ENCODE data around the gene UBTD1. TPM values are rescaled to one million over a fixed set of nuclear protein-coding genes. Genes with fewer than 3 reads are reported as not detected.

The UBTD1 gene
- total RNA-seq, 6 donors from 2014 or later: 40.6 to 93.1 (median 67.3) TPM

DNA sequence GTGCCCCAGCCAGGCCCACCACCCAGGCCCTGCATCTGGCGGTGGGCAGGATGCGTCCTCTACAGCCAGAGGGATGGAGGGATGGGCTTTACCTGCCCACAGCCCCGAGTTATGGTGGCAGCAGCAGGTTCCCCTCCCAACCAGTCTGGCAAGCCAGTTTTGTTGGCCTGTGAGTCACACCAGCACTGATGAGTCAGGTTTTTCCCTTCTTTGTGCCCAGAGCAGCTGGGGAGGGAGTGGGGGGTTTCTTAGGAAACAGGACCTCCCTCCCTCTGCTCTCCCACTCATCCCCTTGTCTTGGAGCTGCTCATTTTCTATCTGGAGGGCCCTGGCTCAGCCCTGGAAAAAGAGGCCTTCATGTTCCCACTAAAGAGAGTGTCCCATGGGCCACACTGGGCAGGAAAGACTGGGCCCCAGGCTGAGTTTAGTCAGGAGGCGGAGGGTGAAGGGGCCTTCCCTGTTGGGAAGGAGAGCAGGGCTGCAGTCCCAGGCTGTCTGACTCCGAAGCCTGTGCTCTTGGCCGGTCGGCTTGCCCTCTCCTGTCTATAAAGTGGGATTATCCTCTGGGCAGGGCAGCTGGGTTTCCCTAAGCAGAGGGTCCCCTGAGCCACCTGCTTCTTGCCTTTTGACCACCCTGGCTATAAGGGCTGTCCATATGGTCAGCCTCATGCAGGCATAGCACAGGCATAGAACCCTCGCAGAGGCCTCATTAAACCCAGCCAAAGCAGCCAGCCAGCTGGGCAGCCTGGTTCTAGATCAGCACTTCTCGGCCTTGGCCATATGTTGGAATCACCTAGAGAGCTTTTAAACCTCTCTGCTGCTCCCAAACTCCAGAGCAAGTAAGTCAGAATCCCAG, 43.7 kb downstream of the UBTD1 start:
- Histone ChIP-seq H3K27me3 (no peaks in the 10 kb centered on the region), H3K27ac (peak overlapping the region; percentile 70 to 86 (median 80)), H3K9me3 (no peaks in the 10 kb centered on the region), H3K36me3 (no peaks in the 10 kb centered on the region), H3K4me1 (peaks cover 25 to 56% (median 41%) of the 10 kb centered on the region in 4 donors), H3K4me3 (no peak overlapping the region)
- TF ChIP-seq POLR2A (IDR thresholded peaks at IDR 0.05) (no peak), POLR2AphosphoS5 (IDR thresholded peaks at IDR 0.05) (peak; percentile 12 to 31)
- peak in 1 of 2 donors; percentile 65 for DNase-seq
- ATAC-seq (ENCODE audit: low FRiP score in 2 of 2): peak; percentile 73 to 88
- 68 to 80% methylated on average over 8 of the region's 9 CpGs for WGBS, 2 donors

DNA sequence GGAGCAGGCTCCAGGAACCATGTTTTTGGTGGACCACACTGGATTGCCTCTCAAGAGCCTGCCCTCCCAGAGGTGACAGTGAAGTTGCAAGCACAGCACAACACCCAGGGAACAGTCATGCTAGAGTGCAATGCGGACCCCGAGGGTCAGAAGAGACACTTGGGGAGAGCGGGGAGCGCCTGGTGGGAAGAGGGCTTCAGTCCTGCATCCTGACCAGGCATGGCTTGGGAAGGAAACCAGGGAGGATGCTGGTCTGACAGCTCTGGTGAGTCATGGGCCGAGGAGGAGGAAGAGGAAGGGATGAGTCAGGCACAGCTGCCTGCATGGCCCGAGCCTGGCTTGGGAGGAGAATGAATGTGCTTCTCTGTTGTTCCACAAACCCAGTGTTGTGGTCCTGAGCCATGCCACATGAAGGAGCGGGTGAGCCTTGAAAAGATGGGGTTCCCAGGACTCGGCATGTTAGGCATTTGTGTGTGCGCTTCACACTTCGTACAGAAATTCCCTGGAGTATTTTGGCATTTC, 44.4 kb downstream of the UBTD1 start:
- DNase-seq: peak in 1 of 2 donors; percentile 88
- Histone ChIP-seq H3K4me1 (peaks cover 25 to 61% (median 41%) of the 10 kb centered on the region in 4 donors), H3K36me3 (no peaks in the 10 kb centered on the region), H3K27ac (peak overlapping the region; percentile 70 to 86 (median 80)), H3K27me3 (no peaks in the 10 kb centered on the region), H3K9me3 (no peaks in the 10 kb centered on the region), H3K4me3 (no peak overlapping the region)
- peak; percentile 82 to 94 for ATAC-seq (ENCODE audit: low FRiP score in 2 of 2)
- WGBS, 2 donors: 32 to 33% methylated on average over 9 to 10 of the region's 10 CpGs
- TF ChIP-seq EP300 (IDR thresholded peaks at IDR 0.05) (no peak), POLR2AphosphoS5 (IDR thresholded peaks at IDR 0.05) (peak; percentile 69 to 83)

DNA sequence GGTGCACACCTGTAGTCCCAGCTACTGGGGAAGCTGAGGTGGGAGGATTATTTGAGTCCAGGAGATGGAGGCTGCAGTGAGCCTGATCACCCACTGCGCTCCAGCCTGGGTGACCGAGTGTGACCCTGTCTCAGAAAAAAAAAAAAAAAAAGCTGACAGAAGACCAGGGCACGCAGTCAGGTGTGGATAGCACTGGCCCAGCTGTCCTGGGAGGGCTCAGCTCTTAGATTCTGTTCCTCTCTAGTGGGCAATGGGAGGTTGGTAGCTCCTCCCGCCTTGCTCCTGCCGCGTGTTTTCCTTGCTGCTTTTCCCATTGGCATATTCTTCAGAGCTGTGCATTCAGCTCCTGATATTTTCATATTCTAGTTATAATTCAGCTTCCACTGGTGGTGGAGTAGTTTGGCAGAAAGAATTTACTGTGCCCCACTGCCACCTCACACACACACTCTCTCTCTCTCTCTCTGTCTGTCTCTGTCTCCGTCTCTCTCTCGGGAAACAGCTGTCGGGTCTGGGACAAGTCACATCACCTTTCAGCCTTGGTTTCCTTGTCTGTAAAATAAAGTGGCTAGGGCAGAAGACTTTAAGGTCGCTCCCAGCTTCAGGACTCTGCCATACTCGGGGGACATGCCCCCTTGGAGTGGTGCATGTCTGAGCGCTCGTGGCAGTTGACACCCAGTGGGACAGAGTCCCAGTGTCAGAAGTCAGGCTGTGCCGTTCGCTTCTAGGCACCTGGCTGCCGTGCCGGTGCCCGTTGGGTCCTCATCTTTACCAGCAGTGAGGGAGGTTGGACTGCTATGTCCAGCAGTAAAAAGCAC, 47.9 kb downstream of the UBTD1 start:
- H3K4me3 ChIP-seq: no peak overlapping the region
- DNase-seq (no peak), ATAC-seq (ENCODE audit: low FRiP score in 2 of 2) (no peak)
- no peaks in the 10 kb centered on the region for H3K9me3 ChIP-seq
- peaks cover 25 to 50% (median 31%) of the 10 kb centered on the region in 4 donors for H3K4me1 ChIP-seq
- H3K36me3 ChIP-seq: no peaks in the 10 kb centered on the region
- H3K27ac ChIP-seq: no peak overlapping the region
- TF ChIP-seq POLR2A (IDR thresholded peaks at IDR 0.05) (no peak), POLR2AphosphoS5 (IDR thresholded peaks at IDR 0.05) (no peak), EP300 (IDR thresholded peaks at IDR 0.05) (no peak)
- TF ChIP-seq, protein P1, sequence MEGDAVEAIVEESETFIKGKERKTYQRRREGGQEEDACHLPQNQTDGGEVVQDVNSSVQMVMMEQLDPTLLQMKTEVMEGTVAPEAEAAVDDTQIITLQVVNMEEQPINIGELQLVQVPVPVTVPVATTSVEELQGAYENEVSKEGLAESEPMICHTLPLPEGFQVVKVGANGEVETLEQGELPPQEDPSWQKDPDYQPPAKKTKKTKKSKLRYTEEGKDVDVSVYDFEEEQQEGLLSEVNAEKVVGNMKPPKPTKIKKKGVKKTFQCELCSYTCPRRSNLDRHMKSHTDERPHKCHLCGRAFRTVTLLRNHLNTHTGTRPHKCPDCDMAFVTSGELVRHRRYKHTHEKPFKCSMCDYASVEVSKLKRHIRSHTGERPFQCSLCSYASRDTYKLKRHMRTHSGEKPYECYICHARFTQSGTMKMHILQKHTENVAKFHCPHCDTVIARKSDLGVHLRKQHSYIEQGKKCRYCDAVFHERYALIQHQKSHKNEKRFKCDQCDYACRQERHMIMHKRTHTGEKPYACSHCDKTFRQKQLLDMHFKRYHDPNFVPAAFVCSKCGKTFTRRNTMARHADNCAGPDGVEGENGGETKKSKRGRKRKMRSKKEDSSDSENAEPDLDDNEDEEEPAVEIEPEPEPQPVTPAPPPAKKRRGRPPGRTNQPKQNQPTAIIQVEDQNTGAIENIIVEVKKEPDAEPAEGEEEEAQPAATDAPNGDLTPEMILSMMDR (IDR thresholded peaks at IDR 0.05): no peak
- 84 to 85% methylated on average over 18 of the region's 18 CpGs for WGBS, 2 donors
- no peaks in the 10 kb centered on the region for H3K27me3 ChIP-seq

DNA sequence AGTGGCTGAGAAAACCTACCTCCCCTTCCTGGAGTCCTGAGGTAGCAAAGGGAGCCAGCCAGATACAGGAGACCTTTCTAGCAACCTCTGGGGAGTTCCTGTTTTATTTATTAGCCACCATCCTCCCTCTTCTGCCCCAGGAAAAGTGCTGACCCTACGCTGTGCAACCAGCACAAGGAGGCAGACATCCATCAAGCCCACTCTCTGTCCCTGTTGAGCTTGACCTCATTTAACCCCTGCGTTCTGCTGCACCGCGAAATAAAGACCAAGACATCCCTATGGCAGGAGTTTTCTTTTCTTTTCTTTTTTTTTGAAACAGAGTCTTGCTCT, 48.5 kb downstream of the UBTD1 start:
- WGBS, 2 donors: 72 to 75% methylated on average over 4 of the region's 4 CpGs
- H3K27ac ChIP-seq: no peak overlapping the region
- TF ChIP-seq, protein P1 (IDR thresholded peaks at IDR 0.05): no peak
- TF ChIP-seq EP300 (IDR thresholded peaks at IDR 0.05) (no peak), POLR2A (IDR thresholded peaks at IDR 0.05) (no peak), POLR2AphosphoS5 (IDR thresholded peaks at IDR 0.05) (no peak)

DNA sequence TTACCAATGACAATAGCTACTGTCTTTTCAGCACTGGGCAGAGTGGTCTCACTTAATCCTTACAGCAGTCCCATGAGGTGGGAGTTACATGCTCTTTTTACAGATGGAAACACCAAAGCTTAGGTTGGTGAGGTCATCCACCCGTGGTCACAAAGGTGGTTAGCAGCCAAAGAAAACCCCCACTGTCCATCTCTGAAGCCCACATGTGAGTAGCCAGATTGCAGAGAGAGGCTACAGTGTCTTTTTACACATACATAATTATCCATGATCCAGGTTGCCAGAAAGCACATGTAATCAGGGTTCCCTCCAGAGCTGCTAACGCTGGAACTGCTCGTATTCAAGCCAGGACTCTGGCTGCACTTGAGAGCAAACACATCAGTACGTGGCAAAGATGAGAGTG, 49.2 kb downstream of the UBTD1 start:
- Histone ChIP-seq H3K9me3 (no peaks in the 10 kb centered on the region), H3K36me3 (no peaks in the 10 kb centered on the region), H3K27me3 (no peaks in the 10 kb centered on the region), H3K27ac (no peak overlapping the region), H3K4me3 (no peak overlapping the region), H3K4me1 (peaks cover 13 to 37% (median 19%) of the 10 kb centered on the region in 4 donors)
- no peak for DNase-seq
- 71 to 78% methylated on average over 4 of the region's 4 CpGs for WGBS, 2 donors
- peak in 1 of 2 donors; percentile 34 for ATAC-seq (ENCODE audit: low FRiP score in 2 of 2)
- TF ChIP-seq, protein P1 (IDR thresholded peaks at IDR 0.05): no peak
- TF ChIP-seq POLR2A (IDR thresholded peaks at IDR 0.05): no peak
- no peak for TF ChIP-seq POLR2AphosphoS5 (IDR thresholded peaks at IDR 0.05)
- TF ChIP-seq EP300 (IDR thresholded peaks at IDR 0.05): no peak

More for the DNA sequence above, 48.5 kb downstream of the UBTD1 start:
- H3K4me1 ChIP-seq: peaks cover 20 to 45% (median 26%) of the 10 kb centered on the region in 4 donors
- no peaks in the 10 kb centered on the region for H3K9me3 ChIP-seq
- H3K36me3 ChIP-seq: no peaks in the 10 kb centered on the region
- H3K27me3 ChIP-seq: no peaks in the 10 kb centered on the region
- no peak overlapping the region for H3K4me3 ChIP-seq
- ATAC-seq (ENCODE audit: low FRiP score in 2 of 2) (no peak), DNase-seq (no peak)
